A172 (cell line): Measurements from ENCODE around the gene KCNMB4. TPM values are rescaled to one million over a fixed set of nuclear protein-coding genes. Genes with fewer than 3 reads are reported as not detected.
"Not testable (repeated sequence)": the region's sequence is repeated elsewhere in the genome, so short reads cannot be mapped to it uniquely, and the experiment has no call there.

Source experiments
- DNase-seq: peaks from one replicate; pipeline ENCODE4 v3.0.0-alpha.2; 2015; ENCODE audit warnings: low spot score
- total RNA-seq: library from RNA; depleted of rRNA; stranded (reverse); fragments of >200 nt; shearing (Covaris generic); gene quantifications from 2 replicates; pipeline ENCODE4 v1.2.3, GENCODE V29; 2014

The KCNMB4 gene
- total RNA-seq, 1 experiment from 2014 or later: 0.95 TPM

DNA sequence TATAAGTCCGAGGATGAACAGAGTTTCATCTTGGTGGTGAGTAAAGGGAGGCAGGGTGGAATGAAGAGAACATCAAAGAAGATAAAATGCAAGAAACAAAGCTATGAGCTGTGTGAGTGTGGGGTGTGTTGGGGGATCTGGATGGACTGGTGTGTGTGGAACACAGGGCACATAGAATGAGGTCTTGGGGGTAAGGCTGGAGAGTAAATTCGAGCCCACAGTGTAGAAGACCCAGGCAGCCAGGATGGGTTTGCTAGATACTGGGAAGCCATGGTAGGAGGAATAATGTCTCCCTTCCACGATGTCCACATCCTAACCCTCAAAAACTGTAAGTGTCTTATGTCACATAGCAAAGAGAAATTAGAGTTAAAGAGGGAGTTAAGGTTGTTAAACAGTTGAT lies 6.8 kb downstream of the KCNMB4 start:
- DNase-seq: no peak

- DNase-seq: no peak
These were observed 13.8 kb downstream of the KCNMB4 start for GRCh38 chr12:70379846-70380245.

DNA sequence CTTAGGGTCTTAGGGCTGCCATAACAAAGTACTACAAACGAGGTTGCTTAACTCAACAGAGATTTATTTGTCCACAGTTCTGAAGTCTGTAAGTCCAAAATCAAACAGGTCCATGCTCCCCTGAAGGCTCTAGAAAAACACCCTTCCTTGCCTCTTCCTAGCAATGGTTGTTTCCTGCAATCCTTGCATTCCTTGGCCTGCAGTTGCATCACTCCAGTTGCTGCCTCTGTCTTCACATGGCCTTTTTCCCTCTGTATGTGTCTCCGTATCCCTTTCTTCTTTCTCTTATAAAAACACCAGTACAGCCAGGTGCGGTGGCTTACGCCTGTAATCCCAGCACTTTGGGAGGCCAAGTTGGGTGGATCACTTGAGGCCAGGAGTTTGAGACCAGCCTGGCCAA lies 17.4 kb downstream of the KCNMB4 start:
- DNase-seq: no peak

GRCh38 chr12:70383886-70384285 lies 17.8 kb downstream of the KCNMB4 start:
- no peak for DNase-seq

- DNase-seq: no peak
These were observed 20.7 kb downstream of the KCNMB4 start for GRCh38 chr12:70386771-70387170.

- DNase-seq: no peak
These were observed 23.6 kb downstream of the KCNMB4 start for GRCh38 chr12:70389678-70390077.

GRCh38 chr12:70392631-70393030 lies 26.5 kb downstream of the KCNMB4 start:
- DNase-seq: not testable (repeated sequence)

DNA sequence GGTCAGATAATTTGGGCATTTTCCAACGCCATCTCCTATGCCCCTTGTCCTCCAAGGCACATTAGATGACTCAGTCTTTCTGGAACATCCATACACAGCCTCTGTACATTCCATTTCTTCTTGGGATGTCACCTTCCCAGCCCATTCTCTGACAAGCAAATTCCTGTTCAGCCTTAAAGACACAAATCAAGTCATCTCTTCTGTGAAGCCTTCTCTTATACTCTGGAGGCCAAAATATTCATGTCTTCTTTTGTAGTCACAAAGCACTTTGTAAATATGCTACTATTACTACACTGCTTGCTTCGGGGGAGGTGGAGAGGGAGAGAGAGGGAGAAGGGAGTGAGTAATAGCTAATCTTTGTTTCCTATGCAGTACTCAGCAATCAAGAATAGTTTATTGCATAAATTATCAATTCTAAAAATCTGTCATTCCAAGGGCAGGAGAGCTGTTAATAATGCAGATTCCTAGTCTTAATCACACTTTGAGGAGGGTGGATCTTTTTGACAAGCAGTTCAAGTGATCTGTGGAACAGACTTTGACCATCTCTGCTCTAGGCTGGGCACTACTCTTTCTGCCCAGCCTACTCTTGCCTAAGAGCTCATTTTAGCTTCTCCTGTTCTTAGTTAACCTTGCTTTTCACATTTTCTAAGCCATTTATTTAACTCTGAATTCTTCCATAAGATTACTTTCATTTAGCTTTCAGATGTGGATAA lies 27.9 kb downstream of the KCNMB4 start:
- peak; percentile 22 for DNase-seq

DNA sequence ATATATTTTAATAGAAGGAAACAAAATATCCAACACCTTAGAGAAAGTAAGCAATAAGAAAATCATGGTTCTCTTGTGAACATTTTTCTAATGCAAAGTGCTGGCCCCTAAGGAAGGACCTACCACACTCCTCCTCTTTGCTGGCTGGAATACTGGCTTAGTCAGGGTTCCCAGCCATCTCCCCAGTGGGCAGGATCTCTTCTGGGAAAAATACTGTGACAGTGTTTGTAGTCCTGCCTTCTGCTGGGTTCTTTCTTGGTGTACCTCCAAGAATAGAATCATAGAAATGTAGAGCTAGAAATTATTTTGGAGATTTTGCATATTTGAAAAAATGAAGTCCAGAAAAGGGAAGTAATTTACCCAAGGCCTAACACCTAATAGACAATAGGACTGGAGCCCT lies 31.9 kb downstream of the KCNMB4 start:
- no peak for DNase-seq

DNA sequence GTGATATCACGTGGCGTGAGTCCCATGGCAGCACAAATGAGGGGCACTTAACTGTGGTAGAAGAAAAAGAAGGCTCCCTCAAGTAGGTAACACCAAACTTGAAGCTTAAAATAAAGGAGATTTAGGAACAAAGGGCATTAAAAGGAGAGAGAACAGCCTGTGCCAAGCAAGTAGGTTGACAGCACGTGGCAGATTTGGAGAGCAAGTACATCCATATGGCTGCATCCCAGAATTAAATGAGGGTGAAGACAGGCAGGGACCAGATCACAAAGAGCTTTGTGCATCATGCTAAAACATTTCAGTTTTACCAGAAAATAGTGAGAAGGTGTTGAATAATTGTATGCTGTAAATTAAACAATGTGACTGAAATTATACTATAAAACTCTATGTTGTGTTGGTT lies 32.8 kb downstream of the KCNMB4 start:
- no peak for DNase-seq

DNA sequence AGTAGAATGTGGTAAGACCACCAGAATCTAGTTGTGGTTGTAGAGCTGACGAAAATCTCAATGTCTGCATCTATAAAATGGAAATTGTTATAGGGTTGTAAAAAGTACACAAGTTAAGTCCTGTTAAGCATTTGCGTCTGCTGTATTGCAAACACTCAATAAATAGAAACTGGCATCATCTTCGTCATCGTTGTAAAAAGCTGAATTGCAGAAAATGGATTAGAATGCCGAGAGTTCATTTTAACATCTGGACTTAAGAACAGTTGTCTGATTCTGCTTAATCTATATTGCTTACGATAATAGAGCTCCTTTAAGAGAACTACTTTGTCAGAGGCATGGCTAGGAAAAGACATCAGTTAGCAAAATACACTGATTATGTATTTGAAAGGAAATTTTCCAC lies 33.2 kb downstream of the KCNMB4 start:
- DNase-seq: no peak

GRCh38 chr12:70400124-70400523 lies 34.0 kb downstream of the KCNMB4 start:
- no peak for DNase-seq

GRCh38 chr12:70402597-70402996 lies 36.5 kb downstream of the KCNMB4 start:
- DNase-seq: no peak

DNA sequence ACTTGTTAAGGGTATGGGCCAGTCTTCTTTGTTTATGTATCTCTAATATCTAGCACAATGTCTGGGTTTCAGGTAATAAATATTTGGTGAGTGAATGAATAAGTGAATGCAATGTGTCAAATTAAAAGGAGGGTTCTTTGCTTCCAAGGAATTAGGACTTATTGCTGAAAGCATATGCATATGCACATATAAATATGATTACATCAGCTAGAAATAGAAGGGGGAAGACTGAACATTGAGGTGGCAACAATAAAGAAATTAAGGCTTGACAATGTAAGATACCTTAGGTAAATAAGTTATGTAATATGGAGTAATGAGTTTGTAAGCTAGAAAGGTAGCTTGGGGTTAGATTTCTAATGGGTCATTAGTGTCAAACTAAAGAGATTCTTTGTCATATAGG lies 37.7 kb downstream of the KCNMB4 start:
- DNase-seq: no peak

- no peak for DNase-seq
These were observed 42.1 kb downstream of the KCNMB4 start for GRCh38 chr12:70408004-70408790.

GRCh38 chr12:70415987-70416386 lies 49.9 kb downstream of the KCNMB4 start:
- no peak for DNase-seq

DNA sequence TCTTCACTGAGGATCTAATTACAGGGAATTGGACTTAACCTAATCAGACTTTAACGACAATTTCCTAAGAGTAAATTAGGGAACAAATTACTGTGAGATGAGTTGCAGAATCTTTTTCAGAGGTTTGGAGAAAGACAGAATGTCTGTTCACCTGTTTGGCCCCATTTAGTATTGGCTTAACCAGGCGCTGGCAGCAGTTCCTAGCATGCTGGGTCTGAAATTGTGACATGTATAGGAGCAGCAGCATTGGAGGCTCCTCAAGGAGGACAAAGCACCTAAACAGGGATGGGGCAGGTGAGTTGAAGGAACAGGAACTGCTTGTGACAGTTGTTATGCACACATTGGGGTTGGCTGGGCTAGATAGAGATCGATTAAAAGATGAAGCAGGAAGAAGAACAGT lies 51.0 kb downstream of the KCNMB4 start:
- no peak for DNase-seq

GRCh38 chr12:70418101-70418500 lies 52.0 kb downstream of the KCNMB4 start:
- DNase-seq: no peak

DNA sequence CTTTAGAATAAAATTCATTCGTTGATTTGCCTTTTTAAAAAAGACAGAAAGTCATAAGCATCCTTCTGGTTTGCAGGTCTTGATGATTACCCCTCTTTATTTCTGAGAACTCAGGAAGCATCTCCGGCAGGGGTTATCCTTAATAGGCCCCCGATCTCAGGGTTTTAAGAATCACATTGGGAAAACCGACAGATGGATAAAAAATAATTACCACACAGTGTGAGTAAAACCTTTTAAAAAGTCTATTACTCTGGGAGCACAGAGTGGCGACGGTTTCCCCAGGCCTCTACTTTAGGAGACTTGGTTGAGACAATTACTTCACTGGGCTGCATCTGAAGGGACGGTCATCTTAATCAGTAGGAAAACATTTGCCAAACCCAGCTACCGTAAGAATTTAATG lies 56.5 kb downstream of the KCNMB4 start:
- DNase-seq: no peak

GRCh38 chr12:70426620-70427019 lies 60.5 kb downstream of the KCNMB4 start:
- no peak for DNase-seq

- DNase-seq: no peak
These were observed 61.5 kb downstream of the KCNMB4 start for GRCh38 chr12:70427611-70428010.

- DNase-seq: no peak
These were observed 64.3 kb downstream of the KCNMB4 start for GRCh38 chr12:70430400-70430799.

- DNase-seq: no peak
These were observed 70.7 kb downstream of the KCNMB4 start for GRCh38 chr12:70436836-70437235.
